ENCODE data around the gene SWSAP1. TPM values are rescaled to one million over a fixed set of nuclear protein-coding genes. Genes with fewer than 3 reads are reported as not detected.

Gene SWSAP1
- total and polyA plus RNA-seq, 9 of the 15 experiments (the other 6 are each of a cell fraction or from before 2014, with no cell fraction given) = 0.18 to 2.8 (median 1.7) TPM

GRCh38 chr19:11378319-11379189 is 4.1 kb downstream of the SWSAP1 start (continued):
- TF ChIP-seq CTCF (IDR thresholded peaks at IDR 0.05 in 2 of 3, conservative IDR thresholded peaks at IDR 0.05 in 1 of 3; ENCODE audit: insufficient read depth in 2 of 3, low read depth in 1 of 3, low read length in 3 of 3) (peak; percentile 77 to 86 (median 81)), YY1 (IDR thresholded peaks at IDR 0.05; ENCODE audit: borderline replicate concordance in 1 of 3, control insufficient read depth in 1 of 3, extremely low read depth in 1 of 3, insufficient read depth in 3 of 3, insufficient read length in 1 of 3, insufficient replicate concordance in 2 of 3, low read depth in 1 of 3, low read length in 2 of 3) (peak in 1 of 3 experiments; percentile 16), POLR2G (IDR thresholded peaks at IDR 0.05; ENCODE audit: low read depth, low read length) (peak; percentile 56), KLF6 (CRISPR knock-in tag; IDR thresholded peaks at IDR 0.05; ENCODE audit: borderline replicate concordance) (no peak), CBX5 (IDR thresholded peaks at IDR 0.05; ENCODE audit: borderline replicate concordance, low read depth) (no peak), JUN (IDR thresholded peaks at IDR 0.05; ENCODE audit: borderline replicate concordance, low read depth, low read length) (no peak), JUN (CRISPR knock-in tag; IDR thresholded peaks at IDR 0.05; ENCODE audit: borderline replicate concordance) (no peak), HLTF (IDR thresholded peaks at IDR 0.05) (no peak), EP400 (IDR thresholded peaks at IDR 0.05) (no peak), CREM (IDR thresholded peaks at IDR 0.05; ENCODE audit: low read depth) (no peak), RCOR1 (IDR thresholded peaks at IDR 0.05; ENCODE audit: borderline replicate concordance in 1 of 2, low read depth in 2 of 2, low read length in 2 of 2) (0 out of 4 replicates have a peak, but pooled peaks of 1 of the 2 experiments have one; percentile 16), NFATC3 (IDR thresholded peaks at IDR 0.05) (no peak), KAT7 (CRISPR knock-in tag; IDR thresholded peaks at IDR 0.05; ENCODE audit: borderline replicate concordance) (no peak), ZFP91 (CRISPR knock-in tag; IDR thresholded peaks at IDR 0.05) (no peak), MTF1 (CRISPR knock-in tag; IDR thresholded peaks at IDR 0.05; ENCODE audit: borderline replicate concordance) (no peak), FIP1L1 (IDR thresholded peaks at IDR 0.05; ENCODE audit: low read depth, low read length, poor library complexity, severe bottlenecking) (no peak), GTF2E2 (tag; IDR thresholded peaks at IDR 0.05) (no peak), NCOA1 (IDR thresholded peaks at IDR 0.05; ENCODE audit: low read depth) (no peak), ZBTB11 (CRISPR knock-in tag; IDR thresholded peaks at IDR 0.05) (no peak)
